Transverse colon (tissue), 4 donors: ENCODE results near the gene SSRP1. TPM values are rescaled to one million over a fixed set of nuclear protein-coding genes. Genes with fewer than 3 reads are reported as not detected.

Source experiments
- DNase-seq: peaks from one replicate; pipeline ENCODE4 v3.0.0-alpha.2; 2019
- H3K27ac ChIP-seq, 4 donors: fragments of 200-600 bp; sonication (generic); 2 replicates each; pipeline ENCODE4 v1.5.1; 2016 to 2018; ENCODE audit warnings: inconsistent platforms in 4 of 4
- H3K27me3 ChIP-seq: fragments of 200-600 bp; sonication (generic); 2 replicates; pipeline ENCODE4 v1.5.1; 2017; ENCODE audit warnings: inconsistent platforms
- H3K36me3 ChIP-seq, 4 donors: fragments of 200-600 bp; sonication (generic); 2 replicates each; pipeline ENCODE4 v1.5.1; 2017 to 2019; ENCODE audit warnings: inconsistent platforms in 4 of 4
- H3K4me1 ChIP-seq, 4 donors: fragments of 200-600 bp; sonication (generic); 2 replicates each; pipeline ENCODE4 v1.5.1; 2017 to 2020; ENCODE audit warnings: inconsistent platforms in 4 of 4
- H3K4me3 ChIP-seq, 4 donors: fragments of 200-600 bp; sonication (generic); 1 replicate in 1 of 4; 2 replicates in 3 of 4; pipeline versions ENCODE4 v1.5.1 to v1.6.1; 2017 to 2019; ENCODE audit warnings: inconsistent platforms in 4 of 4
- H3K9me3 ChIP-seq, 2 donors: fragments of 200-600 bp; sonication (generic); 2 replicates each; pipeline ENCODE4 v1.5.1; 2017 to 2019; ENCODE audit warnings: inconsistent platforms in 2 of 2
- EP300 ChIP-seq: sonication (generic); formaldehyde crosslinking; IDR thresholded peaks from one replicate; pipeline ENCODE4 v1.6.1; 2017; ENCODE audit warnings: antibody characterized with exemption, low read depth
- POLR2A ChIP-seq: fragments of 450-650 bp; IDR thresholded peaks from one replicate; pipeline ENCODE4 v1.6.1; 2016; ENCODE audit warnings: antibody characterized with exemption, mild to moderate bottlenecking, moderate library complexity
- POLR2AphosphoS5 ChIP-seq, 3 donors: sonication (generic); formaldehyde crosslinking; IDR thresholded peaks; one replicate each; pipeline ENCODE4 v1.6.1; 2016; ENCODE audit warnings: antibody characterized with exemption in 3 of 3
- WGBS, 2 donors: methylation state at CpG; one replicate each; pipeline ENCODE4 v1.1.5; 2018; ENCODE audit warnings: low coverage in 1 of 2; 5-methylcytosine and 5-hydroxymethylcytosine counted together
- in situ Hi-C, 4 donors: fragments of 200-750 bp; cut with MboI; loops; one replicate each; pipeline versions ENCODE4 v1.15.0 to v1.15.1; 2017; ENCODE audit warnings: low sequenced_read_pairs in 3 of 4, low pct_ligation_motif_present in 1 of 4, low pct_unique_long_range_greater_than_20kb in 1 of 4
- intact Hi-C: fragments of 100-400 bp; cut with DNase I; formaldehyde crosslinking; loops from one replicate; pipeline ENCODE4 v1.15.1; 2023; ENCODE audit warnings: low total_unique reads
- total RNA-seq, 4 donors: library from RNA; depleted of rRNA; stranded (reverse); fragments of >200 nt; gene quantifications; one replicate each; pipeline ENCODE4 v1.1.0, GENCODE V29; 2016
- TF ChIP-seq, protein P1 (sequence below), 5 experiments: fragments of 200-600 bp in 3 of 5; fragments of 450-650 bp in 2 of 5; sonication (generic) in 3 of 5; IDR thresholded peaks; 1 replicate in 2 of 5; 2 replicates in 3 of 5; pipeline ENCODE4 v1.5.1; 2016 to 2017; ENCODE audit warnings: antibody characterized with exemption in 5 of 5, inconsistent platforms in 3 of 5, mild to moderate bottlenecking in 2 of 5, moderate library complexity in 1 of 5

The SSRP1 gene
- total RNA-seq, 4 donors from 2014 or later: 32.0 to 59.4 (median 45.5) TPM

DNA sequence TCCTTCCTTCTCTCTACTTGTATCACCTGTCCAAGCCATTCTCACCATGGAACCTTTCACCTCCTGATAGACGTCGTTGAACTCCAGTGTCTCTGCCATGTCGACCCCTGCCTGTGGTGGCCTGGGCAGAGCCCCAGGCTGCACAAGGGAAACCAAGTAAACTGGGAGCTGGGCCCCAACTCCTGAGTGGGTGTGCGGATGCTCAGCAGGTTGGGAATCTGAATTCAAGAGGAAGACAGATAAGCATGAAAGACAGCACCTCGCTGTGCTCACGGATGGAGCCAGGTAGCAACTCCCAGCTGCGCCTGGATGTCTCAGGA, 709 bp downstream of the SSRP1 start:
- 2% methylated on average over 7 of the region's 7 CpGs; no CpG with 5 or more reads in 1 of the 2 donors for WGBS, 2 donors
- TF ChIP-seq, protein P1, sequence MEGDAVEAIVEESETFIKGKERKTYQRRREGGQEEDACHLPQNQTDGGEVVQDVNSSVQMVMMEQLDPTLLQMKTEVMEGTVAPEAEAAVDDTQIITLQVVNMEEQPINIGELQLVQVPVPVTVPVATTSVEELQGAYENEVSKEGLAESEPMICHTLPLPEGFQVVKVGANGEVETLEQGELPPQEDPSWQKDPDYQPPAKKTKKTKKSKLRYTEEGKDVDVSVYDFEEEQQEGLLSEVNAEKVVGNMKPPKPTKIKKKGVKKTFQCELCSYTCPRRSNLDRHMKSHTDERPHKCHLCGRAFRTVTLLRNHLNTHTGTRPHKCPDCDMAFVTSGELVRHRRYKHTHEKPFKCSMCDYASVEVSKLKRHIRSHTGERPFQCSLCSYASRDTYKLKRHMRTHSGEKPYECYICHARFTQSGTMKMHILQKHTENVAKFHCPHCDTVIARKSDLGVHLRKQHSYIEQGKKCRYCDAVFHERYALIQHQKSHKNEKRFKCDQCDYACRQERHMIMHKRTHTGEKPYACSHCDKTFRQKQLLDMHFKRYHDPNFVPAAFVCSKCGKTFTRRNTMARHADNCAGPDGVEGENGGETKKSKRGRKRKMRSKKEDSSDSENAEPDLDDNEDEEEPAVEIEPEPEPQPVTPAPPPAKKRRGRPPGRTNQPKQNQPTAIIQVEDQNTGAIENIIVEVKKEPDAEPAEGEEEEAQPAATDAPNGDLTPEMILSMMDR (IDR thresholded peaks at IDR 0.05): no peak
- no peak for TF ChIP-seq POLR2A
- no peak for TF ChIP-seq POLR2AphosphoS5 (IDR thresholded peaks at IDR 0.05)
- no peak for TF ChIP-seq EP300
- intact Hi-C loops: no loop called here

DNA sequence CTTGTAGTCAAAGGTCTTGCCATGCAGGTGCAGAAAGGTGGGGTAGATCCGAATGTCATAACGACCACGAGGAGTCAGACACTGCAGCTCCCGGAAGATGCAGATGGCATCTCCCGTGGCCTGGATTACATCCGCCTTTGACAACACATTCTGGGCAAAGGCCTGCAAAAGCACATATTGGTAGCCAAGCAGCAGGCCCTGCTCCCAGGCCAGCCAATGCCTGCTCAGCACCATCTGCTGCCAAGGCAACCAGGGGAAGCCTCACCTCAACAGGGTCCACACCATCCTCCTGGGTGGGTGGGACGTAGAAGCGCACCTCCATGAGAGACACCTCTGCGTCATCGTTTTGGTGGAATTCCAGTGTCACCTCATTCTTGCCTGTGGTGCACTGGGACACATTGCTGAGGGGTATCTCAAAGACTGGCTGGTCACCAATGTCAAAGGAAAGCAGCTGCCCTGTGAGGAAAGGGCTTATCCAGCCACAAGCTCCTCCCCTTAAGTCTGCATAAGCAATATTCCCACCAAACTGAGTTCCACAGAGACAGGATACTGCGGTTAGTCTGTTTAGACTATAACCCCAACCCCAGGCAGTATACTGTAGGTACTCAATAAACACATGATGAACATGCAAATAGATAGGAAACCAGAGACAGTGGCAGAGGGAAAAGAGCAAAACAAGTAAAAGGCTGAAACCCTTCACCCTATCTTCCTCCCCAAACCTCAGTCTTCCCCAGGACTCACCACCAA, 2.8 kb downstream of the SSRP1 start:
- H3K27me3 ChIP-seq: no peaks in the 10 kb centered on the region
- TF ChIP-seq EP300 (no peak), POLR2A (no peak)
- TF ChIP-seq, protein P1 (IDR thresholded peaks at IDR 0.05): no peak
- H3K9me3 ChIP-seq: no peaks in the 10 kb centered on the region
- in situ Hi-C loops (loop anchor here in 3 of 4 donors (25.0 kb wide), 2 partner anchors 154 to 304 kb away; partner anchors contain the start of gene YPEL4 (in 2 of the 3)), intact Hi-C loops (no loop called here)
- H3K36me3 ChIP-seq: peaks cover 0 to 32% (median 13%) of the 10 kb centered on the region in 4 donors
- no peak for DNase-seq
- H3K4me3 ChIP-seq: no peak overlapping the region
- no peak overlapping the region for H3K27ac ChIP-seq
- 93% methylated on average over 11 of the region's 11 CpGs; no CpG with 5 or more reads in 1 of the 2 donors for WGBS, 2 donors
- peaks cover 9 to 23% (median 14%) of the 10 kb centered on the region in 4 donors for H3K4me1 ChIP-seq

More for the DNA sequence above, 709 bp downstream of the SSRP1 start:
- in situ Hi-C loops: loop anchor here in 3 of 4 donors (25.0 kb wide), 2 partner anchors 152 to 302 kb away; partner anchors contain the start of gene YPEL4 (in 2 of the 3)
- Histone ChIP-seq H3K27me3 (no peaks in the 10 kb centered on the region), H3K4me1 (peaks cover 9 to 23% (median 14%) of the 10 kb centered on the region in 4 donors), H3K27ac (peak overlapping the region; percentile 89 to 92 (median 90)), H3K4me3 (peak overlapping the region; percentile 46 to 95 (median 88)), H3K9me3 (no peaks in the 10 kb centered on the region), H3K36me3 (peaks cover 0 to 26% (median 11%) of the 10 kb centered on the region in 4 donors)
- DNase-seq: no peak

DNA sequence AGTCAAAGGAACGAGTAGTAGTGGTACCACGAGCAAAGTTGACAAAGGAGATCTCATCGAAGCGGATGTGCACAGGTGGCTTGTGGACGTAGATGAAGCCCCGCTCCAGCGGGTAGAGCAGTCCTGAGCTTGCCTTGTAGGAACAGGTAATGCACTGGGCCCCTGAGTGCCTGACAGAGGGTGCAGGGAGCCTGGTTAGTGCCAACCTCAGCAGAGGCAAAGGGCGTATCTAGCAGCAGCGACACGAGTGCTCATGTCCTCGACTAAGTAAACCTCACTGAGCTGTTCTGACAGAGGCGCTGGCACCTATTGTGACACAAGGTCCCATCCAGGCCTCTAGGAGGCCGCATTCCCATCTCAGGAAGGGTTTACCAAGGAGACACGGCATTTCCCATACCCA, 4.0 kb downstream of the SSRP1 start:
- no peak for DNase-seq
- Histone ChIP-seq H3K4me3 (no peak overlapping the region), H3K9me3 (no peaks in the 10 kb centered on the region), H3K36me3 (peaks cover 0 to 33% (median 16%) of the 10 kb centered on the region in 4 donors), H3K4me1 (peaks cover 11 to 23% (median 14%) of the 10 kb centered on the region in 4 donors), H3K27ac (no peak overlapping the region), H3K27me3 (no peaks in the 10 kb centered on the region)
- 93 to 94% methylated on average over 7 to 12 of the region's 14 CpGs for WGBS, 2 donors
- TF ChIP-seq POLR2AphosphoS5 (IDR thresholded peaks at IDR 0.05) (no peak), EP300 (no peak), POLR2A (no peak)
- TF ChIP-seq, protein P1 (IDR thresholded peaks at IDR 0.05): no peak
- intact Hi-C loops: no loop called here
- in situ Hi-C loops: loop anchor here in 3 of 4 donors (25.0 kb wide), 2 partner anchors 156 to 306 kb away; partner anchors contain the start of gene YPEL4 (in 2 of the 3)

DNA sequence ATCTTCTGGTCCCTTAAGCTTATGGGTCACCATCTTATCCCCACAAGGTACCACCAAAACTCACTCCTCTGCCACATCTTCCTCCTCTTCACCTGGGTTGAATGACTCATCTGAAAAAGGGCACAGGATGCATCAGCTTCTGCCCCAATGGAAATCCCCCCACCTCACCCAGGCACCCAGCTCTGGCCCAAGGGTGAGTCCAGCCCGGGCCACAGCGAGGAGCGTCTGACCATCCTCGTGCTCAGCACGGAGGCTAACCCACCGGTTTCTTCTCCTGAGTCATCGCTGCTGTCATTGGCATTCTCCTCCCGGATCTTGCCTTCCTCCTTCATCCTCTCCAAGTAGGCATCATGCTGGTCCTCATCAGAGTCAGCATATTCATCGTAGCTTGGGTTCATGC, 5.7 kb downstream of the SSRP1 start:
- in situ Hi-C loops (loop anchor here in 3 of 4 donors (25.0 kb wide), 2 partner anchors 157 to 307 kb away; partner anchors contain the start of gene YPEL4 (in 2 of the 3)), intact Hi-C loops (no loop called here)
- DNase-seq: no peak
- H3K4me1 ChIP-seq: peaks cover 23 to 31% (median 24%) of the 10 kb centered on the region in 4 donors
- TF ChIP-seq POLR2AphosphoS5 (IDR thresholded peaks at IDR 0.05) (no peak), POLR2A (no peak), EP300 (no peak)
- TF ChIP-seq, protein P1 (IDR thresholded peaks at IDR 0.05): no peak
- 75 to 100% methylated on average over 1 to 9 of the region's 9 CpGs for WGBS, 2 donors
- H3K36me3 ChIP-seq: peaks cover 0 to 35% (median 16%) of the 10 kb centered on the region in 4 donors
- H3K4me3 ChIP-seq: no peak overlapping the region
- H3K9me3 ChIP-seq: no peaks in the 10 kb centered on the region
- H3K27me3 ChIP-seq: no peaks in the 10 kb centered on the region
- no peak overlapping the region for H3K27ac ChIP-seq
